Endothelial cell (in vitro differentiated cells): Measurements from ENCODE around the gene COL5A1. TPM values are rescaled to one million over a fixed set of nuclear protein-coding genes. Genes with fewer than 3 reads are reported as not detected.

ENCODE experiments used
- DNase-seq: peaks from one replicate; pipeline ENCODE4 v3.0.0; 2021; ENCODE audit warnings: low spot score
- H3K27ac Mint-ChIP-seq: one replicate; pipeline ENCODE4 v1.8.0; 2021; ENCODE audit warnings: mixed read lengths, inconsistent platforms; ENCODE audit not compliant: unreplicated experiment
- H3K27me3 Mint-ChIP-seq: one replicate; pipeline ENCODE4 v1.8.0; 2021; ENCODE audit warnings: mild to moderate bottlenecking, moderate library complexity, mixed read lengths, inconsistent platforms; ENCODE audit not compliant: unreplicated experiment
- H3K36me3 Mint-ChIP-seq: one replicate; pipeline ENCODE4 v1.8.0; 2021; ENCODE audit warnings: mild to moderate bottlenecking, low read depth, mixed read lengths, inconsistent platforms; ENCODE audit not compliant: unreplicated experiment
- H3K4me1 Mint-ChIP-seq: one replicate; pipeline ENCODE4 v1.8.0; 2021; ENCODE audit warnings: mild to moderate bottlenecking, mixed read lengths, inconsistent platforms; ENCODE audit not compliant: unreplicated experiment
- H3K4me3 Mint-ChIP-seq: one replicate; pipeline ENCODE4 v1.8.0; 2021; ENCODE audit warnings: mild to moderate bottlenecking, mixed read lengths, inconsistent platforms; ENCODE audit not compliant: unreplicated experiment
- H3K9me3 Mint-ChIP-seq: one replicate; pipeline ENCODE4 v1.8.0; 2021; ENCODE audit warnings: mixed read lengths, inconsistent platforms; ENCODE audit not compliant: unreplicated experiment
- total RNA-seq: library from RNA; stranded (reverse); fragmentation: NEBNext Ultra II Directional; extraction: Animal tissue kit (Norgen Biotek cat#: 25700); gene quantifications from one replicate; pipeline ENCODE4 v1.2.1, GENCODE V29; 2021; ENCODE audit not compliant: unreplicated experiment
- TF ChIP-seq, protein P1 (sequence below): fragments of 200-600 bp; sonication (generic); IDR thresholded peaks from one replicate; pipeline ENCODE4 v1.5.0; 2021; ENCODE audit warnings: antibody characterized with exemption; ENCODE audit not compliant: unreplicated experiment

COL5A1 gene
- total RNA-seq, 1 donor from 2014 or later, result 24.3 TPM

DNA sequence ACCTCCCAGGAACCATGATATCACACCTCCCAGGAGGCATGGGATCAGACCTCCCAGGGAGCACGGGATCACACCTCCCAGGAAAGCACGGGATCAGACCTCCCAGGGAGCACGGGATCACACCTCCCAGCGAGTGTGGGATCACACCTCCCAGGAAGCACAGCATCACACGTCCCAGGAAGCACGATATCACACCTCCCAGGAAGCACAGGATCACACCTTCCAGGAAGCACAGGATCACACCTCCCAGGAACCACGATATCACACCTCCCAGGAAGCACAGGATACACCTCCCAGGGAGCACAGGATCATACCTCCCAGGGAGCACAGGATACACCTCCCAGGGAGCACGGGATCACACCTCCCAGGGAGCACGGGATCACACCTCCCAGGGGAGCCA lies 209.0 kb downstream of the COL5A1 start:
- Mint-ChIP-seq H3K27ac (no peak overlapping the region), H3K4me1 (no peaks in the 10 kb centered on the region), H3K4me3 (no peak overlapping the region), H3K36me3 (no peaks in the 10 kb centered on the region), H3K27me3 (no peaks in the 10 kb centered on the region), H3K9me3 (no peaks in the 10 kb centered on the region)
- no peak for DNase-seq
- TF ChIP-seq, protein P1, sequence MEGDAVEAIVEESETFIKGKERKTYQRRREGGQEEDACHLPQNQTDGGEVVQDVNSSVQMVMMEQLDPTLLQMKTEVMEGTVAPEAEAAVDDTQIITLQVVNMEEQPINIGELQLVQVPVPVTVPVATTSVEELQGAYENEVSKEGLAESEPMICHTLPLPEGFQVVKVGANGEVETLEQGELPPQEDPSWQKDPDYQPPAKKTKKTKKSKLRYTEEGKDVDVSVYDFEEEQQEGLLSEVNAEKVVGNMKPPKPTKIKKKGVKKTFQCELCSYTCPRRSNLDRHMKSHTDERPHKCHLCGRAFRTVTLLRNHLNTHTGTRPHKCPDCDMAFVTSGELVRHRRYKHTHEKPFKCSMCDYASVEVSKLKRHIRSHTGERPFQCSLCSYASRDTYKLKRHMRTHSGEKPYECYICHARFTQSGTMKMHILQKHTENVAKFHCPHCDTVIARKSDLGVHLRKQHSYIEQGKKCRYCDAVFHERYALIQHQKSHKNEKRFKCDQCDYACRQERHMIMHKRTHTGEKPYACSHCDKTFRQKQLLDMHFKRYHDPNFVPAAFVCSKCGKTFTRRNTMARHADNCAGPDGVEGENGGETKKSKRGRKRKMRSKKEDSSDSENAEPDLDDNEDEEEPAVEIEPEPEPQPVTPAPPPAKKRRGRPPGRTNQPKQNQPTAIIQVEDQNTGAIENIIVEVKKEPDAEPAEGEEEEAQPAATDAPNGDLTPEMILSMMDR, result no peak

DNA sequence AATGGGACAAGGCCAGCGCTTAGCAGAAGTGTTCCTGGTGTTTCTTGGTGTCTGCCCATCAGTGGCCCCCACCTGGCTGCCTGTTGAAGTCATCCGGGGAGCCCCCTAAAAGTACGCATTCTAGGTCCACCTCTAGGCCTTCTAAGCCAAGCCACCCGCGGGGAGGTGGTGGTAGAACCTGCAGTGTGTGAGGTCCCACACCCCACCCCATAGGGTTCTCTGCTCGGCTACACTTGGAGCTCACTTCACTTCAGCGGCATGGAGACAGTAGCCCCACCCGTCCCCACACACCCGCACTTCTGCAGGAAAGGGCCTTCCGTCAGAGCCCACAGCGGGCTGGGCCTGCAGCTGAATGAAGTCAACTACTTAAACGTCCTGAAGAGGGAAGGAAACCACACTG lies 209.4 kb downstream of the COL5A1 start:
- no peaks in the 10 kb centered on the region for H3K9me3 Mint-ChIP-seq
- no peaks in the 10 kb centered on the region for H3K27me3 Mint-ChIP-seq
- TF ChIP-seq, protein P1, result no peak
- no peak for DNase-seq
- H3K36me3 Mint-ChIP-seq, result no peaks in the 10 kb centered on the region
- no peak overlapping the region for H3K27ac Mint-ChIP-seq
- no peaks in the 10 kb centered on the region for H3K4me1 Mint-ChIP-seq
- H3K4me3 Mint-ChIP-seq, result no peak overlapping the region

DNA sequence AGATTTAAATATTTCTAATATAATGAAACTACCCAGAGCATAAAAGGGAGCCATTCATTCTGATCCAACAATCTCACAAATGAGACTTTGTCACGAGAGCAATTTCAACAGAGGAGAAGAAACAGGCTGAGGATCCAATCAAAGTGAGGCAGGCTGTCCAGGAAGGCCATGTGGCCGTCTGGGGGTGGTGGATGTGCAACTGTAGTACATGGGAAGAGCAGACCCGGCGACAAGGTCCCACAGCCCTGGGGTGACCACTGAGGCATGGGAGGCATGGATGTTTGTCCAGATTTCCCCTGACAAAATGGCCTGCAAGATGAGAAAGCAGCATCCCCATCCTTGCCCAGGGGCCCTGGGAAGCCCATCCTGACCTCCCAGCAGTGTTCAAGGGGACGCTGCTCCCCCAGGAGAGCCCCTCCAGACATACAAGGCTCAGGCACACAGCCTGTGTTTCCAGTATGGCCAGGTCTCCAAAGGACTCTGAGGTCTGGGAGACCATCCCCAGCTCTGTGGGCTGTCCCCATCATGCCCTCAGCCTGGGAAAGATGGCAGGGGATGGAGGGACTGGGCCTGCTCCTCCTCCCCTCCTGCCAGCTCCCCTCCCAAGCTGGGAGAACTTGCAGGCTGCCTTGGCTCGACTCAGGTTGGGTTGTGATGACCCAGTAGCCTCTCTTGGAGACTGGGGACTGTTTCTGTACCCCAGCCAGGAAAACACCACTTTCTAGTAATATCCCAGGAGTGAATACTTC lies 211.5 kb downstream of the COL5A1 start:
- H3K27me3 Mint-ChIP-seq, result no peaks in the 10 kb centered on the region
- no peaks in the 10 kb centered on the region for H3K36me3 Mint-ChIP-seq
- H3K27ac Mint-ChIP-seq, result no peak overlapping the region
- DNase-seq, result no peak
- no peaks in the 10 kb centered on the region for H3K9me3 Mint-ChIP-seq
- H3K4me3 Mint-ChIP-seq, result no peak overlapping the region
- TF ChIP-seq, protein P1, result no peak
- no peaks in the 10 kb centered on the region for H3K4me1 Mint-ChIP-seq

DNA sequence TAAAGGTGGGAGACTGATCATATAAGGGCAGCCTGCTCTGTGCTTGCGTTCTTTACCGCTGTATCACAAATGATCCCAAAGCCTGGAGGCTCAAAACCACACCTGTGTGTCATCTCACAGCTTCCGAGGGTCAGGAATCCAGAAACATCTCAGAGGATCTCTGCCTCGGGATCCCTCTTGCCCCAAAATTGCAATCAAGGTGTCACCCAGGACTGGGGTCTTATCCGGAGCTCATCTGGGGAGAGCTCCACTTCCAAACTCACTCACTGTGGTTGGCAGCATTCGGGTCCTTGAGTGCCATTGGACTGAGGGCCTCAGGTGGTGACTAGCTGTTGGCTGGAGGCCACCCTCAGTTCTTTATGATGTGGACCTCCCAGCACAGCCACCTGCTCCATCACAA lies 212.3 kb downstream of the COL5A1 start:
- TF ChIP-seq, protein P1, result no peak
- Mint-ChIP-seq H3K4me3 (no peak overlapping the region), H3K27ac (no peak overlapping the region), H3K4me1 (no peaks in the 10 kb centered on the region), H3K9me3 (no peaks in the 10 kb centered on the region), H3K27me3 (no peaks in the 10 kb centered on the region), H3K36me3 (no peaks in the 10 kb centered on the region)
- DNase-seq, result no peak

DNA sequence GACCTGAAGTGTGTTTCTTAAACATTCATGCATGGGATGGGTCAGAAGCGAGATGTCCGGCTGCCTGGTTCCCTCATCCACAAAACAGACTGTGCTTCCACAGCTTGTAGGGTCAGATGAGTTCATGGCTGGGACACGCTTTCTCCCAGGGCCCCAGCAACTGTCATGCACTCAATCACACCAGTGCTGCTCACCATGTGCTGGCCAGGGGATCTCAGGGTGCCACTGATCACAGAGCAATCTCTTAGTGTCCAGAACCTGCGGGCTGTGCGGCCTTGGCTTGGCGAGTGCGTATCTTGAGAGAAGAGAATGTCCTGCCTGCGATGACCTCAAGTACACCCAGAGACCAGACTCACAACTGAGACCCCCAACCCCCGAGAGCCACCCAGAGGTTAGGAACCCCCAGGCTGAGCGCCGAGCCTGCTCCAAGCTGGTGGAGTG lies 213.0 kb downstream of the COL5A1 start:
- TF ChIP-seq, protein P1, result no peak
- Mint-ChIP-seq H3K9me3 (no peaks in the 10 kb centered on the region), H3K27me3 (no peaks in the 10 kb centered on the region), H3K36me3 (no peaks in the 10 kb centered on the region), H3K4me3 (no peak overlapping the region), H3K27ac (no peak overlapping the region), H3K4me1 (no peaks in the 10 kb centered on the region)
- DNase-seq, result no peak
